Measurements from ENCODE around the gene NLGN2.

The NLGN2 gene

GRCh38 chr17:7464081-7464480 lies 56.4 kb downstream of the NLGN2 start:
- H3K4me1 ChIP-seq (ENCODE audit: insufficient read depth, poor library complexity, severe bottlenecking), result no peaks in the 10 kb centered on the region
- no peaks in the 10 kb centered on the region for H3K9me3 ChIP-seq (ENCODE audit: severe bottlenecking)
- DNase-seq (ENCODE audit: low spot score), result no peak
- no peak overlapping the region for H3K27ac ChIP-seq (ENCODE audit: poor library complexity, severe bottlenecking)
- H3K27me3 ChIP-seq (ENCODE audit: insufficient read depth, poor library complexity, severe bottlenecking), result no peaks in the 10 kb centered on the region
- no peak overlapping the region for H3K4me3 ChIP-seq (ENCODE audit: severe bottlenecking)
- ATAC-seq (ENCODE audit: low read depth), result no peak
- H3K36me3 ChIP-seq (ENCODE audit: low read depth), result peaks cover 28% of the 10 kb centered on the region
- TF ChIP-seq CTCF (IDR thresholded peaks at IDR 0.05; ENCODE audit: poor library complexity, severe bottlenecking), result no peak

GRCh38 chr17:7465597-7466275 lies 58.1 kb downstream of the NLGN2 start:
- H3K27me3 ChIP-seq (ENCODE audit: insufficient read depth, poor library complexity, severe bottlenecking), result no peaks in the 10 kb centered on the region
- no peak overlapping the region for H3K27ac ChIP-seq (ENCODE audit: poor library complexity, severe bottlenecking)
- TF ChIP-seq CTCF (IDR thresholded peaks at IDR 0.05; ENCODE audit: poor library complexity, severe bottlenecking), result no peak
- no peaks in the 10 kb centered on the region for H3K9me3 ChIP-seq (ENCODE audit: severe bottlenecking)
- no peak for DNase-seq (ENCODE audit: low spot score)
- H3K4me1 ChIP-seq (ENCODE audit: insufficient read depth, poor library complexity, severe bottlenecking), result no peaks in the 10 kb centered on the region
- no peak overlapping the region for H3K4me3 ChIP-seq (ENCODE audit: severe bottlenecking)
- peaks cover 32% of the 10 kb centered on the region for H3K36me3 ChIP-seq (ENCODE audit: low read depth)
- ATAC-seq (ENCODE audit: low read depth), result no peak

- no peak for ATAC-seq (ENCODE audit: low read depth)
- Histone ChIP-seq H3K36me3 (ENCODE audit: low read depth) (peaks cover 32% of the 10 kb centered on the region), H3K27me3 (ENCODE audit: insufficient read depth, poor library complexity, severe bottlenecking) (no peaks in the 10 kb centered on the region)
These were observed 58.6 kb downstream of the NLGN2 start for GRCh38 chr17:7466318-7466638.

GRCh38 chr17:7466639-7467341 lies 59.1 kb downstream of the NLGN2 start:
- H3K36me3 ChIP-seq (ENCODE audit: low read depth), result peaks cover 32% of the 10 kb centered on the region
- no peak for ATAC-seq (ENCODE audit: low read depth)
- no peaks in the 10 kb centered on the region for H3K9me3 ChIP-seq (ENCODE audit: severe bottlenecking)
- no peak overlapping the region for H3K27ac ChIP-seq (ENCODE audit: poor library complexity, severe bottlenecking)
- H3K4me3 ChIP-seq (ENCODE audit: severe bottlenecking), result no peak overlapping the region
- no peaks in the 10 kb centered on the region for H3K4me1 ChIP-seq (ENCODE audit: insufficient read depth, poor library complexity, severe bottlenecking)
- H3K27me3 ChIP-seq (ENCODE audit: insufficient read depth, poor library complexity, severe bottlenecking), result no peaks in the 10 kb centered on the region
- no peak for TF ChIP-seq CTCF (IDR thresholded peaks at IDR 0.05; ENCODE audit: poor library complexity, severe bottlenecking)
- no peak for DNase-seq (ENCODE audit: low spot score)

More at GRCh38 chr17:7466318-7466638, 58.6 kb downstream of the NLGN2 start:
- no peak overlapping the region for H3K4me3 ChIP-seq (ENCODE audit: severe bottlenecking)
- no peaks in the 10 kb centered on the region for H3K9me3 ChIP-seq (ENCODE audit: severe bottlenecking)
- H3K4me1 ChIP-seq (ENCODE audit: insufficient read depth, poor library complexity, severe bottlenecking), result no peaks in the 10 kb centered on the region
- no peak overlapping the region for H3K27ac ChIP-seq (ENCODE audit: poor library complexity, severe bottlenecking)
- no peak for DNase-seq (ENCODE audit: low spot score)
- TF ChIP-seq CTCF (IDR thresholded peaks at IDR 0.05; ENCODE audit: poor library complexity, severe bottlenecking), result no peak

GRCh38 chr17:7467498-7467897 lies 59.9 kb downstream of the NLGN2 start:
- DNase-seq (ENCODE audit: low spot score) (no peak), ATAC-seq (ENCODE audit: low read depth) (no peak)
- no peaks in the 10 kb centered on the region for H3K27me3 ChIP-seq (ENCODE audit: insufficient read depth, poor library complexity, severe bottlenecking)
- peaks cover 32% of the 10 kb centered on the region for H3K36me3 ChIP-seq (ENCODE audit: low read depth)
- no peaks in the 10 kb centered on the region for H3K4me1 ChIP-seq (ENCODE audit: insufficient read depth, poor library complexity, severe bottlenecking)
- no peak overlapping the region for H3K27ac ChIP-seq (ENCODE audit: poor library complexity, severe bottlenecking)
- no peak for TF ChIP-seq CTCF (IDR thresholded peaks at IDR 0.05; ENCODE audit: poor library complexity, severe bottlenecking)
- no peak overlapping the region for H3K4me3 ChIP-seq (ENCODE audit: severe bottlenecking)
- no peaks in the 10 kb centered on the region for H3K9me3 ChIP-seq (ENCODE audit: severe bottlenecking)
